Germinal center (tissue), 1 donor: Measurements from ENCODE around the gene ORC1.
A peak's percentile ranks its signal among the peaks of the same experiment; 100 is the strongest.
"Not testable (repeated sequence)": the region's sequence is repeated elsewhere in the genome, so short reads cannot be mapped to it uniquely, and the experiment has no call there.

ENCODE experiments used
- DNase-seq: peaks from one replicate; pipeline ENCODE4 v3.0.0; 2012; ENCODE audit warnings: mixed read lengths, low spot score

ORC1 gene

GRCh38 chr1:52386458-52386857, 17.8 kb downstream of the ORC1 start:
- DNase-seq, result no peak

- DNase-seq, result no peak
These were observed 18.8 kb downstream of the ORC1 start for GRCh38 chr1:52385376-52385775.

- not testable (repeated sequence) for DNase-seq
These were observed 34.4 kb downstream of the ORC1 start for GRCh38 chr1:52369851-52370250.

- DNase-seq, result peak; percentile 62
These were observed 35.6 kb downstream of the ORC1 start for GRCh38 chr1:52368383-52369172.

- DNase-seq, result no peak
These were observed 37.0 kb downstream of the ORC1 start for GRCh38 chr1:52367272-52367671.

GRCh38 chr1:52366517-52366827, 37.8 kb downstream of the ORC1 start:
- DNase-seq, result no peak

GRCh38 chr1:52365746-52366516, 38.3 kb downstream of the ORC1 start, which contains the start of gene CC2D1B:
TSS of gene CC2D1B (minus strand) at chr1:52366205. CDS start at chr1:52364620, 1,585 bp downstream.
- DNase-seq, result peak; percentile 100

- no peak for DNase-seq
These were observed 39.0 kb downstream of the ORC1 start for GRCh38 chr1:52365071-52365745.

- no peak for DNase-seq
These were observed 39.9 kb downstream of the ORC1 start for GRCh38 chr1:52364235-52364839.

GRCh38 chr1:52360595-52360968, 43.6 kb downstream of the ORC1 start:
- no peak for DNase-seq

- DNase-seq, result no peak
These were observed 44.3 kb downstream of the ORC1 start for GRCh38 chr1:52359676-52360594.

GRCh38 chr1:52358851-52359497, 45.2 kb downstream of the ORC1 start:
- DNase-seq, result no peak

- no peak for DNase-seq
These were observed 46.8 kb downstream of the ORC1 start for GRCh38 chr1:52357397-52357796.

GRCh38 chr1:52356818-52357355, 47.3 kb downstream of the ORC1 start:
- no peak for DNase-seq

GRCh38 chr1:52355847-52356505, 48.2 kb downstream of the ORC1 start:
- no peak for DNase-seq

- DNase-seq, result no peak
These were observed 48.8 kb downstream of the ORC1 start for GRCh38 chr1:52355436-52355835.

- no peak for DNase-seq
These were observed 51.5 kb downstream of the ORC1 start for GRCh38 chr1:52352690-52353089.

- DNase-seq, result no peak
These were observed 55.4 kb downstream of the ORC1 start for GRCh38 chr1:52348704-52349300.

GRCh38 chr1:52346653-52347052, 57.6 kb downstream of the ORC1 start:
- DNase-seq, result no peak

- DNase-seq, result no peak
These were observed 59.0 kb downstream of the ORC1 start for GRCh38 chr1:52345252-52345651.
